Adipocyte (in vitro differentiated cells): ENCODE measurements around the gene CYP2B6.
"Not testable (repeated sequence)": the region's sequence is repeated elsewhere in the genome, so short reads cannot be mapped to it uniquely, and the experiment has no call there.

Source experiments
- DNase-seq: peaks from one replicate; pipeline ENCODE4 v3.0.0-alpha.2; 2015; ENCODE audit warnings: low read depth
- H3K27me3 ChIP-seq: replicated peaks from 2 replicates; pipeline ENCODE4 v1.7.0; 2013; ENCODE audit warnings: mild to moderate bottlenecking, low read length, moderate library complexity; ENCODE audit not compliant: control insufficient read depth, insufficient read depth
- H3K36me3 ChIP-seq: 2 replicates; pipeline ENCODE4 v1.7.0; 2013; ENCODE audit warnings: low read length, mild to moderate bottlenecking, moderate library complexity; ENCODE audit not compliant: control insufficient read depth, insufficient read depth, severe bottlenecking
- H3K4me1 ChIP-seq: 2 replicates; pipeline ENCODE4 v1.7.0; 2013; ENCODE audit warnings: mild to moderate bottlenecking, low read length, moderate library complexity; ENCODE audit not compliant: control insufficient read depth, insufficient read depth
- H3K4me3 ChIP-seq: 2 replicates; pipeline ENCODE4 v1.7.0; 2013; ENCODE audit warnings: mild to moderate bottlenecking, low read length, moderate library complexity
- H3K9ac ChIP-seq: 2 replicates; pipeline ENCODE4 v1.7.0; 2013; ENCODE audit warnings: mild to moderate bottlenecking, low read length, moderate library complexity
- H3K9me3 ChIP-seq: 2 replicates; pipeline ENCODE4 v1.7.0; 2013; ENCODE audit warnings: mild to moderate bottlenecking, low read length, moderate library complexity; ENCODE audit not compliant: control insufficient read depth

The CYP2B6 gene

DNA sequence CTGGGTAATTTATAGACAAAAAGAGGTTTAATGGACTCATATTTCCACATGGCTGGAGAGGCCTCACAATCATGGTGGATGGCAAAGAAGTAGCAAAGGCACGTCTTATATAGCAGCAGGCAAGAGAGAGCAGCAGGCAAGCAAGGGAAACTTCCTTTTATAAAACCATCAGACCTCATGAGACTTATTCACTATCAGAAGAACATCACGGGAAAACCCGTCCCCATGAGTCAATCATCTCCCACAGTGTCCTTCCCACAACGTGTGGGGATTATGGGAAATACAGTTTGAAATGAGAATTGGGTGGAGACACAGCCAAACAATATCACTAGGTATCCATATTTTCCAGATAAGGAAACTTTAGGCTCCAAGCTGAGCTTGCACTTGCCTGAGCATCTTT lies 9.5 kb upstream of the CYP2B6 start:
- no peak overlapping the region for H3K9ac ChIP-seq
- no peak for DNase-seq
- H3K36me3 ChIP-seq, result no peaks in the 10 kb centered on the region
- H3K4me1 ChIP-seq, result peaks cover 3% of the 10 kb centered on the region
- peaks cover 35% of the 10 kb centered on the region for H3K27me3 ChIP-seq
- H3K4me3 ChIP-seq, result no peak overlapping the region
- no peaks in the 10 kb centered on the region for H3K9me3 ChIP-seq

DNA sequence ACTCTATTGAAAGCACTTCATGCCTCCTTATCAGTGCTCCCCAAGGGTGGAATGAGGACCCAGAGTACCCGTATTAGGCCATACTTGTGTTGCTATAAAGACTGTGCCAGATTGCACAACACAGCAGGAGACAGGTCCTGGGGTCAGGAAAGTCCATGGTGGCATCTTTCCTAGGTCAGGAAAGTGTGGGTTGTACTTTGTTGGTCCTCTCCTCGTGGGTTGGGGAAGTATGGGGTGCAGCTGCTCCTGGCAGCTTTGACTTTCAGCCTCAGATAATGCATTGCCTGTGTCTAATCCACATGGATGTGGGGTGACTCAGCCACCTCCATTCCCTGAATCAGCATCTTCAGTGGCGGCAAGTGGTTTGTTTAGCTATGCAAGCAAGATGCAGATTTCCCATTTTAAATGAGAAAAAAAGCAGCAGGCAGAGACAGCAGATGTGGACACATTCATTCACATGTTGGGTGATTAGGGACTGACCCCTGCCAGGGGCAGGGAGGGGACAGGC lies 8.4 kb upstream of the CYP2B6 start:
- H3K9me3 ChIP-seq, result peaks cover 2% of the 10 kb centered on the region
- H3K4me1 ChIP-seq, result peaks cover 3% of the 10 kb centered on the region
- H3K9ac ChIP-seq, result no peak overlapping the region
- no peak for DNase-seq
- peaks cover 36% of the 10 kb centered on the region for H3K27me3 ChIP-seq
- no peaks in the 10 kb centered on the region for H3K36me3 ChIP-seq
- no peak overlapping the region for H3K4me3 ChIP-seq

DNA sequence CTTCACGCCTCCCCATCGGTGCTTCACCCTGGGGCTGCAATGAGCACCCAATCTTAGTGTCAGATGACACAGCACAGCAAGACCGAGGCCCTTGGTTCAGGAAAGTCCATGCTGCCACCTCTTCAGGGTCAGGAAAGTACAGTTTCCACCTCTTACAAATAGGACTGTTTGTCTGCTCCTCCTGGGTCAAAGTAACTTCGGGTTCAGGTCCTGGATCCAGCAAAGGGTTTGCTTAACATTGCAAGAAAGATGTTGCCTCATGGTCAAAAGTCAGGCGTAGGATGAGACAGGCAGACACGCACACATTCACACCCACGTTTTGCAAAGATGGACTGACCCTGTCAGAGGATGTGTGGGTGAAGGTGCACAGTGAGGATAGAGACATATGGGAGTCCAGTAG lies 1.6 kb upstream of the CYP2B6 start:
- peaks cover 17% of the 10 kb centered on the region for H3K9me3 ChIP-seq
- H3K4me3 ChIP-seq, result no peak overlapping the region
- H3K27me3 ChIP-seq, result peaks cover 5% of the 10 kb centered on the region
- no peaks in the 10 kb centered on the region for H3K4me1 ChIP-seq
- no peak for DNase-seq
- no peak overlapping the region for H3K9ac ChIP-seq
- no peaks in the 10 kb centered on the region for H3K36me3 ChIP-seq

DNA sequence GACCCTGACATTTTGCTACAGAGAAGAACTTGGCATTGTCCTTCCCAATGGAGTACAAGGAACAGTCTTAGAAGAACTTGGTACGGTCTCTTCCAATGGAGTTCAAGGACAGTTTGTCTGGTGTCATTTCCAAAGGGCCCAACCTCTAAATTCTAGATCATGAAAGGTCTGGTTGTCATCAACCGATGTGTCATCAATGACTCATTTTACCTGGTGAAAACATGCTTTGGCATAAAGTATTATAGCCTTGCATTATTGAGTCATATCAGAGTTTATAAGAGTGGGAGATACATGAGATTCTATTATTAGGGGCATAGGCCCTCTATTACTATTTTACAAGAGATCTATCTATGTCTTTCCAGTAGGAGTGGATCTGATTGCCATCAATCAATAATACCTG lies 4.3 kb downstream of the CYP2B6 start:
- Histone ChIP-seq H3K36me3 (no peaks in the 10 kb centered on the region), H3K27me3 (peaks cover 3% of the 10 kb centered on the region), H3K9ac (no peak overlapping the region), H3K4me3 (no peak overlapping the region), H3K9me3 (peaks cover 7% of the 10 kb centered on the region), H3K4me1 (no peaks in the 10 kb centered on the region)
- no peak for DNase-seq

DNA sequence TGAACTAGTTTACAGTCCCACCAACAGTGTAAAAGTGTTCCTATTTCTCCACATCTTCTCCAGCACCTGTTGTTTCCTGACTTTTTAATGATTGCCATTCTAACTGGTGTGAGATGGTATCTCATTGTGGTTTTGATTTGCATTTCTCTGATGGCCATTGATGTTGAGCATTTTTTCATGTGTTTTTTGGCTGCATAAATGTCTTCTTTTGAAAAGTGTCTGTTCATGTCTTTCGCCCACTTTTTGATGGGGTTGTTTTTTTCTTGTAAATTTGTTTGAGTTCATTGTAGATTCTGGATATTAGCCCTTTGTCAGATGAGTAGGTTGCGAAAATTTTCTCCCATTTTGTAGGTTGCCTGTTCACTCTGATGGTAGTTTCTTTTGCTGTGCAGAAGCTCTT lies 7.9 kb downstream of the CYP2B6 start:
- H3K4me3 ChIP-seq, DNase-seq, H3K27me3 ChIP-seq, H3K36me3 ChIP-seq, H3K9ac ChIP-seq, H3K4me1 ChIP-seq, H3K9me3 ChIP-seq: not testable (repeated sequence)

DNA sequence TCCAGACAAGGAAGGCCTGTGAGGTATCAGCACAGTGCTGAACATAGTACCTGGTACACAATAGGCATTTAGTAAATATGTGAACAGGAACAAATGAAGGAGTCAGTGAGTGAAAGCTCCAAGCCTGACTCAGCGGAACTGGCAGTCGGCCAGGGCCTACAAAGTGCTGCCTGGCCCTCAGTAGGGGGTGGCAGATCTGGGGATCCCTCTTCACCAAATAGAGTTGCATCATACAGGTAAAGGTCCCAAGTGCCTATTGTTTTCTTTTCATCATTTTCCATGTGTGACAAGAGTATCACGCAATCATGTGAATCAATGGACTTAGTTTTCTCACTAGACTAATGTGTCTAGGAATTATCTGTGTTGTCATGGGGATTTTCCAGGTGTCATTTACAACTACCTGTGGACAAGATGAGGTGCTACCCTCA lies 9.2 kb downstream of the CYP2B6 start:
- Histone ChIP-seq H3K4me3 (no peak overlapping the region), H3K9ac (no peak overlapping the region), H3K36me3 (no peaks in the 10 kb centered on the region), H3K27me3 (peaks cover 9% of the 10 kb centered on the region), H3K9me3 (no peaks in the 10 kb centered on the region), H3K4me1 (no peaks in the 10 kb centered on the region)
- DNase-seq, result no peak

DNA sequence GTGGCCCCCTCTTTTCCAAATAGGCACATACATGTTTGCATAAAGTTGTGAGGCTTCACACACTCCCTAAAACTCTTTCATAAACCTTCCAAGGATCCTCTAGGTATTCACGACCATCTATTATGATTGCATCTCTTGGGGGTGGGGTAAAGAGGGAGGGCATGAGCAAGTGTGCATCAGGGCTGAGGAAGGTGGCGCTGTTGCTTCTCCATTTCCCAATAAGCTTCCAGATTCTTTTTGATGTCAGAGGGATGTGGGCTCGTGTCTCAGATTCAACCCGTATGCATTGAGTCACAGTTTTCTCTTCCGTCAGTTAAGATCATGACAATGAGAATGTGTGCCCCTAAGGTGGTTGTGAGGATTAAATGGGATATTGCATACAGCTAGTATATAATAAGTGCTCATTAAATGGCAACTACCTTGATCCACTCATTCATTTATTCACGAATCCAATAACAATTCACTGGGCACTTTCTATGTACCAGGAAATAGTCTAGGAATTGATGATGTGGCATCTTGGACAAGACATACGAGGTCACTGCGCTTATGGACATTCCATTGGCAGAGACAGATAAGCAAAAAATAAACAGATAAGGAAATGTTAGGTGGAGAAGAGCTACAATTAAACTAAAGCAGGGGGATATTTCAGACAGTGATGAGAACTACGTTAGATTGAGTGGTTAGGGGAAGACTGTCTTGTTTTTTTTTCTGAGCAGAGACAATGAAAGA lies 10.3 kb downstream of the CYP2B6 start:
- H3K36me3 ChIP-seq, result no peaks in the 10 kb centered on the region
- no peak for DNase-seq
- H3K27me3 ChIP-seq, result peaks cover 9% of the 10 kb centered on the region
- no peaks in the 10 kb centered on the region for H3K9me3 ChIP-seq
- no peak overlapping the region for H3K4me3 ChIP-seq
- no peak overlapping the region for H3K9ac ChIP-seq
- H3K4me1 ChIP-seq, result no peaks in the 10 kb centered on the region

DNA sequence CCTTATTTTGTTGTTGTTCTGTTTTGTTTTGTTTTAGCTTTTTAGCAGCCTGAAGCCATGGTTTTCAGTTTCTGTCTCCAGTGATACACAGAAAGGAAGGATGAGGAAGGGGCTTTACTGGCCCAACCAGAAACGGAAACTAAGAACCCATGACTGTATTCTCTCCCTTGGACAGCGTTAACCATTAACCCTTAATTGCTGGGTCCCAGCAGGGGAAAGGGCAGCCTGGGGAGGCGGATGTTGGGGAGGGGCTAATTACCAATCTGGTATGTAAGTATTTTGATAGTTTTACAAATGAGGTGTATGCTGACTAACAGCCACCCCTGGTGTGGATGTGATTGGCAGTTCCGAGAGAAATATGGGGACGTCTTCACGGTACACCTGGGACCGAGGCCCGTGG lies 12.6 kb downstream of the CYP2B6 start:
- not testable (repeated sequence) for H3K9me3 ChIP-seq, H3K36me3 ChIP-seq, DNase-seq, H3K4me1 ChIP-seq, H3K4me3 ChIP-seq, H3K9ac ChIP-seq
- H3K27me3 ChIP-seq, result peaks cover 15% of the 10 kb centered on the region

DNA sequence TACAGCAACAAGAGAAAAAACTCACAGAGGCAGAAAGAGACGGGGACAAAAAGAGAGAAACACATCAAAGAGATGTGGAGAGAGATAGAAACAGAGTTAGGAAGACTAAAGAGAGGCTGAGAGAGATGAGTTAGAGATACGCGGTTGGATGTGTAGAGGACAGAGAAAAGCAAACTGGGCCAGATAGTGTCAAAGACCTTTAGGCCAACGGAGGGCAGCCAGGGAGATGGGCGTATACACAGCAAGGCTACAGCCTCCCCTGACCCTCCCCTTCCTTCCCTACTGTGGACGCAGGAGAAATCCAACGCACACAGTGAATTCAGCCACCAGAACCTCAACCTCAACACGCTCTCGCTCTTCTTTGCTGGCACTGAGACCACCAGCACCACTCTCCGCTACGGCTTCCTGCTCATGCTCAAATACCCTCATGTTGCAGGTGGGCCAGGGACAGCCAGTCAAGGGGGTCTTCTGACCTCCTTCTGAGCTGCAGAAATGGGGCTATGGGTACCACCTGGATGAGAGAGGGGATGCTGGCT lies 18.7 kb downstream of the CYP2B6 start:
- Histone ChIP-seq H3K36me3 (no peaks in the 10 kb centered on the region), H3K27me3 (peaks cover 34% of the 10 kb centered on the region), H3K9ac (no peak overlapping the region), H3K4me3 (no peak overlapping the region), H3K4me1 (no peaks in the 10 kb centered on the region), H3K9me3 (peaks cover 7% of the 10 kb centered on the region)
- no peak for DNase-seq

DNA sequence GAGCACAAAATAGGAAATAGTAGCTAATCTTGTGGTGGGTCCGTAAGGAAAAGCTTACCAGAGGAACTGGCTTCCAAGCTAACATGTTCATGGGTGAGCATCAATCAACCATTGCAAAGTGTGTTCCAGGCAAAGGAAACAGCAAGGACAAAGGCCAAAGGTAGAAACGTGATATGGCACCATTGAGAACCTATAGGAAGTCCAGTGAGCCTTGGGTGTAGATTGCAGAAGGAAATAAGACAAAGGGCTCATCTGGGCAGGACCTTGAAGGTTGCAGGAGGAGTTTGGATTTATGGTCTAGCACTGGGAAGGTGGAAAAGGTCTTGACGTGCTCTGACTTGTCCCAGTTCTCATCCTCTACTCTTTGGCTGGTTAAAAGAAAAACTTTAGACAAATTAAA lies 22.3 kb downstream of the CYP2B6 start:
- Histone ChIP-seq H3K9me3 (peaks cover 7% of the 10 kb centered on the region), H3K27me3 (peaks cover 25% of the 10 kb centered on the region), H3K4me1 (no peaks in the 10 kb centered on the region), H3K4me3 (no peak overlapping the region), H3K36me3 (no peaks in the 10 kb centered on the region), H3K9ac (no peak overlapping the region)
- no peak for DNase-seq

DNA sequence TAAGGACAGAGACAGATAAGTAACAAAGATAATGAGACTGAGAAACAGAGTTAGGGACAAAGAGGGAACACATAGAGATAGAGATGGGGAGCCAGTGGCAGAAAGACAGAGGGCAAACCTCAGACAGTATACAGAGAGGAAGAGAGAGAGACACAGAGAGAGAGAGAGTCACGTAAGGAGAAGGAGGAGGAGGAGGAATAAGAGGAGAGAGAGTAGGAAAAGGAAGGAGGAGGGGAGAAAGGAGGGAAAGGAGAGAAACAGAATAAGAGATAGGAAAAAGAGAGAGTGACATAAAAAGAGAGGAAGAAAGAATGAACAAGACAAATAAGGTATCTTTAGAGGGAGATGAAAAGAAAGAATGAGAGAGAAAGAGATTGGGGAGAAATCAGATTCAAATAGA lies 23.6 kb downstream of the CYP2B6 start:
- Histone ChIP-seq H3K4me3 (no peak overlapping the region), H3K4me1 (no peaks in the 10 kb centered on the region), H3K9me3 (peaks cover 7% of the 10 kb centered on the region), H3K36me3 (no peaks in the 10 kb centered on the region), H3K9ac (no peak overlapping the region), H3K27me3 (peaks cover 25% of the 10 kb centered on the region)
- DNase-seq, result no peak
